OCI-LY3 (cell line): Measurements from ENCODE around the gene ANKRD42.

Experiments
- CTCF ChIP-seq: fragments of 200-600, 300-600 bp; sonication (generic); IDR thresholded peaks from 2 replicates; pipeline ENCODE4 v1.5.1; 2014; ENCODE audit warnings: antibody characterized with exemption, low read length, low read depth
- EZH2phosphoT487 ChIP-seq: fragments of 200-600 bp; shearing (Covaris generic); IDR thresholded peaks from 2 replicates; pipeline ENCODE4 v1.6.1; 2018; ENCODE audit warnings: antibody characterized with exemption, mixed run types, low read depth

GRCh38 chr11:83147895-83148294 lies 45.6 kb upstream of the ANKRD42 start:
- no peak for TF ChIP-seq CTCF
- no peak for TF ChIP-seq EZH2phosphoT487
